ENCODE results near the gene GPR160. TPM values are rescaled to one million over a fixed set of nuclear protein-coding genes. Genes with fewer than 3 reads are reported as not detected.
A peak's percentile ranks its signal among the peaks of the same experiment; 100 is the strongest.

The GPR160 gene
- polyA plus RNA-seq, 3 donors: 10.0 to 19.7 (median 11.5) TPM

DNA sequence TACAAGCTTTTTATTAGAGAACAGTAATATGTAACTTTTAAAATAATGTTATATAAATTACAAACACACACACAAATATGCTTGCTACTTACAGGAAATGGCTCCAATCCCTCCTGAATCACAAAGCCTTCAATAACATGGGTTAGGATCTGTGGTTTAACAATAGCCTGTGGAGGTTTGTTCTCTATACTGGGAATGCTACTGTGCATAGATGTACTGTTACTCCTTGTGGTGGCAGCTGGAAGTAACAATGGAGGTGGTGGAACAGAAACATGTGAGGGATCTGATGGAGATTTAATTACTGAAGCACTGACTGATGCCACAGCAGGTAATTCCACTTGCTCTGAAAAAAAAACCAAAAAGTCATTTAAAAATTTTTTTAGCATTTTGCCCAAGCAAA is 79.3 kb downstream of the GPR160 start:
- H3K79me2 ChIP-seq (ENCODE audit: insufficient read depth, low read length): no peaks in the 10 kb centered on the region
- H3K4me1 ChIP-seq (ENCODE audit: control insufficient read depth in 1 of 2, insufficient read depth in 2 of 2, low read length in 2 of 2): no peaks in the 10 kb centered on the region
- peaks cover 83 to 97% of the 10 kb centered on the region in 2 donors for H3K36me3 ChIP-seq (replicated peaks in 1 of 2; ENCODE audit: control insufficient read depth in 1 of 2, insufficient read depth in 2 of 2, low read length in 2 of 2)
- peaks cover 60 to 88% of the 10 kb centered on the region in 2 donors for H3K36me3 Mint-ChIP-seq
- no peak overlapping the region for H3K4me2 ChIP-seq (replicated peaks; ENCODE audit: extremely low read depth, low read length, poor library complexity, severe bottlenecking)
- no peak overlapping the region for H3K4me3 ChIP-seq (replicated peaks in 1 of 3; ENCODE audit: low read depth in 2 of 3, low read length in 3 of 3)
- no peak for TF ChIP-seq CTCF (IDR thresholded peaks at IDR 0.05)
- peaks cover 0 to 1% (median 0%) of the 10 kb centered on the region in 3 donors for H3K27me3 Mint-ChIP-seq (ENCODE audit: low read depth in 3 of 3)
- intact Hi-C loops (cut with micrococcal nuclease): no loop called here
- peaks cover 5% of the 10 kb centered on the region for H4K20me1 ChIP-seq (ENCODE audit: insufficient read depth, low read length)
- no peak overlapping the region for H3K27ac Mint-ChIP-seq
- no peak overlapping the region for H3K27ac ChIP-seq (ENCODE audit: low read depth in 1 of 2, low read length in 2 of 2)
- H3K4me3 Mint-ChIP-seq: no peak overlapping the region
- H3K9me3 ChIP-seq (replicated peaks in 1 of 2; ENCODE audit: control insufficient read depth in 1 of 2, insufficient read depth in 1 of 2, low read length in 2 of 2): no peaks in the 10 kb centered on the region
- no peaks in the 10 kb centered on the region for H3K9me3 Mint-ChIP-seq
- no peak overlapping the region for H3K9ac ChIP-seq (ENCODE audit: insufficient read depth, low read length, poor library complexity, severe bottlenecking)
- no peaks in the 10 kb centered on the region for H3K4me1 Mint-ChIP-seq
- no peaks in the 10 kb centered on the region for H3K27me3 ChIP-seq (ENCODE audit: control insufficient read depth in 2 of 2, insufficient read depth in 2 of 2, low read length in 2 of 2)
- H2AFZ ChIP-seq (ENCODE audit: insufficient read depth, low read depth, low read length, poor library complexity, severe bottlenecking): no peak overlapping the region
- no peak for DNase-seq

DNA sequence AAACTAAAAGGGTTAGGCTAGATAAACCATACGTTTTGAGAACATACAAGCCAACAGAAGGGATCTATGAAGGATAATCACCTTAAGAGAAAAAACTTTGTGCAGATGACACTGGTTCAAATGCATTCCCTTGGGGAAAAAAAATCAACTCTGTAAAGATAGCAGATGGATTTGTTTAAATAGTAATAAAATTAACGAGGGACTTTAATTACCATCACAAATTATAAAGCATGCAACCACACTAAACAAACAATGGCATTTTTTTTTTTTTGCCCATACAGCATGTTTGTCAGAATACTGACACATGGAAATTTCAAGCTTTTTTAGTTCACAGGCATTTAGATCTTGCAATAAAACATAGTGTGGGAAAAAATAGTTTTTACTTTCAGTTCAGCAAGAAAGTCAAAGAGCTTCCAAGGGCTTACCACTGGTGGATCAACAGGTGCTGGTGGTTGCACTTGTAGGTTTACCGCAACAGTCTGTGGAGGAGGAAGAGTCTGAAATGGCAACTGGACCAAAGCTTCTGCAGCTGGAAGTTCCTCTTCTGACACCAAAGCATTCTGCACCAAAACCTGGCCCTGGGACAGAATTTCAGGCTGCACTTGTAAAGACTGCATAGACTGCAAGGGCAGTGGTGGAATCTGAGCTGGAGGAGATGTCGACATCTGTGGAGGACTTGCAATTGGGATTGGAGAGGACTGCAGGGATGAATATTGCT is 90.6 kb downstream of the GPR160 start:
- H3K27me3 Mint-ChIP-seq (ENCODE audit: low read depth in 3 of 3): no peaks in the 10 kb centered on the region
- 0% methylated on average over 2 of the region's 4 CpGs for WGBS (ENCODE audit: insufficient coverage)
- DNase-seq: peak in 1 of 3 donors; percentile 5
- peak overlapping the region; percentile 2 to 87 (median 55) for H3K27ac Mint-ChIP-seq
- H2AFZ ChIP-seq (ENCODE audit: insufficient read depth, low read depth, low read length, poor library complexity, severe bottlenecking): no peak overlapping the region
- H3K36me3 Mint-ChIP-seq: peaks cover 43 to 68% of the 10 kb centered on the region in 2 donors
- peaks cover 2 to 10% (median 9%) of the 10 kb centered on the region in 7 donors for H3K9me3 Mint-ChIP-seq
- H4K20me1 ChIP-seq (ENCODE audit: insufficient read depth, low read length): peaks cover 47% of the 10 kb centered on the region
- peak overlapping the region in 1 of 2 donors; percentile 71 for H3K27ac ChIP-seq (ENCODE audit: low read depth in 1 of 2, low read length in 2 of 2)
- intact Hi-C loops (cut with micrococcal nuclease): no loop called here
- H3K36me3 ChIP-seq (replicated peaks in 1 of 2; ENCODE audit: control insufficient read depth in 1 of 2, insufficient read depth in 2 of 2, low read length in 2 of 2): peaks cover 41 to 80% of the 10 kb centered on the region in 2 donors
- H3K79me2 ChIP-seq (ENCODE audit: insufficient read depth, low read length): peaks cover 17% of the 10 kb centered on the region
- no peaks in the 10 kb centered on the region for H3K27me3 ChIP-seq (ENCODE audit: control insufficient read depth in 2 of 2, insufficient read depth in 2 of 2, low read length in 2 of 2)
- H3K4me1 ChIP-seq (ENCODE audit: control insufficient read depth in 1 of 2, insufficient read depth in 2 of 2, low read length in 2 of 2): peaks cover 12% of the 10 kb centered on the region in 2 donors
- TF ChIP-seq CTCF (IDR thresholded peaks at IDR 0.05): no peak
- no peak overlapping the region for H3K9ac ChIP-seq (ENCODE audit: insufficient read depth, low read length, poor library complexity, severe bottlenecking)
- H3K4me3 Mint-ChIP-seq: no peak overlapping the region
- H3K9me3 ChIP-seq (replicated peaks in 1 of 2; ENCODE audit: control insufficient read depth in 1 of 2, insufficient read depth in 1 of 2, low read length in 2 of 2): peaks cover 6 to 9% of the 10 kb centered on the region in 2 donors
- H3K4me1 Mint-ChIP-seq: peaks cover 14% of the 10 kb centered on the region
- H3K4me2 ChIP-seq (replicated peaks; ENCODE audit: extremely low read depth, low read length, poor library complexity, severe bottlenecking): no peak overlapping the region
- no peak overlapping the region for H3K4me3 ChIP-seq (replicated peaks in 1 of 3; ENCODE audit: low read depth in 2 of 3, low read length in 3 of 3)

All from CD14-positive monocyte (primary cell).